OCI-LY7 (cell line): ENCODE measurements around the gene SMO.
"Not testable (repeated sequence)": the region's sequence is repeated elsewhere in the genome, so short reads cannot be mapped to it uniquely, and the experiment has no call there.

Experiments
- CTCF ChIP-seq: fragments of 200-600 bp; sonication (generic); conservative IDR thresholded peaks from 2 replicates; pipeline ENCODE4 v1.5.1; 2014; ENCODE audit warnings: mild to moderate bottlenecking, antibody characterized with exemption, low read length, moderate library complexity, mixed read lengths
- EZH2phosphoT487 ChIP-seq: fragments of 200-600 bp; sonication (generic); IDR thresholded peaks from 2 replicates; pipeline ENCODE4 v1.6.1; 2018; ENCODE audit warnings: low read depth, borderline replicate concordance, mild to moderate bottlenecking, mixed run types, antibody characterized with exemption, low read length, moderate library complexity, mixed read lengths

GRCh38 chr7:129216101-129216715 lies 27.8 kb downstream of the SMO start:
- not testable (repeated sequence) for TF ChIP-seq EZH2phosphoT487, CTCF
